AG10803 (cell line): ENCODE measurements around the gene RPL37.
"Not testable (repeated sequence)": the region's sequence is repeated elsewhere in the genome, so short reads cannot be mapped to it uniquely, and the experiment has no call there.

ENCODE experiments used
- DNase-seq: peaks from one replicate; pipeline ENCODE4 v3.0.0; 2010; ENCODE audit warnings: low read depth
- H3K4me3 ChIP-seq: 2 replicates; pipeline ENCODE4 v1.5.1; 2011; ENCODE audit warnings: mild to moderate bottlenecking, low read length, control low read depth
- TF ChIP-seq, protein P1 (sequence below): conservative IDR thresholded peaks from 2 replicates; pipeline ENCODE4 v1.5.1; 2011; ENCODE audit warnings: mild to moderate bottlenecking, low read length, control low read depth, inconsistent platforms

RPL37 gene

DNA sequence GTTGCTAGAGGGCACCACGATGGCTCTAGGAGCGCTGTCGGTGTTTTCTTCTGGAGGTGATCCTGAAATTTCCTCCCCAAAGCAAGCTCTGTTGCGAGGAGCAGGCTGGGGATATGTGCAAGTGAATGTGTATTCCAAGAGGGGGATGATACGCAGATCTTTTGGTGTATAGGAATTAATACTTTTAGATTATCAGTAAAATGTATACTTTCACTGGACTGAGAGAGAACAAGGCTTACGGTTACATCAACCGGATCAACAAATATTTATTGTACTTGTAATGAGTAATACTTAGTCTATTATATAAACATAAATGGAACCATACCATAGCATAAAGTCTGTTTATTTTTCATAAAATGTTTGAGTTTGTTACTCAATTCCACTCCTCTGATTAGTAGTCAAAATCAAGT lies 36.2 kb downstream of the RPL37 start:
- no peak for DNase-seq
- H3K4me3 ChIP-seq: peak overlapping the region; percentile 97
- TF ChIP-seq, protein P1, sequence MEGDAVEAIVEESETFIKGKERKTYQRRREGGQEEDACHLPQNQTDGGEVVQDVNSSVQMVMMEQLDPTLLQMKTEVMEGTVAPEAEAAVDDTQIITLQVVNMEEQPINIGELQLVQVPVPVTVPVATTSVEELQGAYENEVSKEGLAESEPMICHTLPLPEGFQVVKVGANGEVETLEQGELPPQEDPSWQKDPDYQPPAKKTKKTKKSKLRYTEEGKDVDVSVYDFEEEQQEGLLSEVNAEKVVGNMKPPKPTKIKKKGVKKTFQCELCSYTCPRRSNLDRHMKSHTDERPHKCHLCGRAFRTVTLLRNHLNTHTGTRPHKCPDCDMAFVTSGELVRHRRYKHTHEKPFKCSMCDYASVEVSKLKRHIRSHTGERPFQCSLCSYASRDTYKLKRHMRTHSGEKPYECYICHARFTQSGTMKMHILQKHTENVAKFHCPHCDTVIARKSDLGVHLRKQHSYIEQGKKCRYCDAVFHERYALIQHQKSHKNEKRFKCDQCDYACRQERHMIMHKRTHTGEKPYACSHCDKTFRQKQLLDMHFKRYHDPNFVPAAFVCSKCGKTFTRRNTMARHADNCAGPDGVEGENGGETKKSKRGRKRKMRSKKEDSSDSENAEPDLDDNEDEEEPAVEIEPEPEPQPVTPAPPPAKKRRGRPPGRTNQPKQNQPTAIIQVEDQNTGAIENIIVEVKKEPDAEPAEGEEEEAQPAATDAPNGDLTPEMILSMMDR: peak; percentile 22; the same call in 1 of the 2 replicates

GRCh38 chr5:40798012-40798800 lies 36.8 kb downstream of the RPL37 start, which contains the start of gene PRKAA1:
TSS of gene PRKAA1 (minus strand) at chr5:40798374. CDS start at chr5:40798189, 185 bp downstream.
- H3K4me3 ChIP-seq: peak within 1 kb of the TSS; percentile 97
- TF ChIP-seq, protein P1: peak; percentile 41
- DNase-seq: peak; percentile 85

GRCh38 chr5:40797273-40798011 lies 37.6 kb downstream of the RPL37 start:
- H3K4me3 ChIP-seq: peak overlapping the region; percentile 91
- TF ChIP-seq, protein P1: no peak
- DNase-seq: peak; percentile 59

- TF ChIP-seq, protein P1: no peak
- peak overlapping the region; percentile 91 for H3K4me3 ChIP-seq
- peak; percentile 77 for DNase-seq
Observed at GRCh38 chr5:40796487-40796889, 38.5 kb downstream of the RPL37 start.

DNA sequence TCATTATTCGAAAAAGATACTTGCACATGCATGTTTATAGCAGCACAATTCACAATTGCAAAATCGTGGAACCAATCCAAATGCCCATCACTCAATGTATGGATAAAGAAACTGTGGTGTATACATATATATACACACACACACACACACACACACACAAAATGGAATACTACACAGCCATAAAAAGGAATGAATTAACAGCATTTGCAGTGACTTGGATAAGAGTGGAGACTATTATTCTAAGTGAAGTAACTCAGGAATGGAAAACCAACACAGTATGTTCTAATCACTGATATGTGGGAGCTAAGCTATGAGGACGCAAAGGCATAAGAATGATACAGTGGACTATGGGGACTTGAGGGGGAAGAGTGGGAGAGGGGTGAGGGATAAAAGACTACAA lies 40.1 kb downstream of the RPL37 start:
- not testable (repeated sequence) for DNase-seq, H3K4me3 ChIP-seq

GRCh38 chr5:40794340-40794739 lies 40.7 kb downstream of the RPL37 start:
- H3K4me3 ChIP-seq, DNase-seq: not testable (repeated sequence)

DNA sequence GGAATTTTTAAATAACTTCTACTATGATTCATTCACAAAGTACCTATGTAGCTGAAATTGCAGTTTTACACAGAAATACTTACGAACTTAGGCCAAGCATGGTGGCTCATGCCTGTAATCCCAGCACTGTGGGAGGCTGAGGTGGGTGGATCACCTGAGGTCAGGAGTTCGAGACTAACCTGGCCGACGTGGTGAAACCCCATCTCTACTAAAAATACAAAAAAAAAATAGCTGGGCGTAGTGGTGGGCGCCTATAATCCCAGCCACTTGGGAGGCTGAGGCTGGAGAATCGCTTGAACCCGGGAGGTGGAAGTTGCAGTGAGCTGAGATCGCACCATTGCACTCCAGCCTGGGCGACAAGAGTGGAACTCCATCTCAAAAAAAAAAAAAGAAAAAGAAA lies 42.3 kb downstream of the RPL37 start:
- H3K4me3 ChIP-seq, DNase-seq: not testable (repeated sequence)

- no peak overlapping the region for H3K4me3 ChIP-seq
- TF ChIP-seq, protein P1: no peak
- no peak for DNase-seq
Observed at GRCh38 chr5:40791715-40792139, 43.3 kb downstream of the RPL37 start.
